SH-SY5Y (cell line): Measurements from ENCODE around the gene PPT2.

ENCODE experiments used
- GATA2 ChIP-seq: IDR thresholded peaks from 2 replicates; pipeline ENCODE4 v1.6.1; 2011; ENCODE audit warnings: mild to moderate bottlenecking, low read depth, low read length
- GATA3 ChIP-seq: IDR thresholded peaks from 2 replicates; pipeline ENCODE4 v1.6.1; 2011; ENCODE audit warnings: low read depth, mild to moderate bottlenecking, low read length, moderate library complexity

- TF ChIP-seq GATA3 (no peak), GATA2 (no peak; the same call in 1 of the 2 replicates)
Observed at GRCh38 chr6:32175711-32176475, 22.0 kb downstream of the PPT2 start, which contains the start of gene AGPAT1.
